Astrocyte of the cerebellum (primary cell): Measurements from ENCODE around the gene ACAN.

Experiments
- DNase-seq: peaks from one replicate; pipeline ENCODE4 v3.0.0-alpha.2; 2011; ENCODE audit warnings: low read depth
- H3K4me3 ChIP-seq: 2 replicates; pipeline ENCODE4 v1.5.1; 2011; ENCODE audit warnings: mild to moderate bottlenecking, low read depth, low read length, moderate library complexity
- in situ Hi-C: cut with HindIII; loops from 2 replicates; pipeline ENCODE4 v1.10.0; 2017; ENCODE audit warnings: low sequenced_read_pairs
- TF ChIP-seq, protein P1 (sequence below): IDR thresholded peaks from 2 replicates; pipeline ENCODE4 v1.5.1; 2012; ENCODE audit warnings: low read length, low read depth, moderate library complexity, mild to moderate bottlenecking; ENCODE audit errors: missing control alignments

Gene ACAN

DNA sequence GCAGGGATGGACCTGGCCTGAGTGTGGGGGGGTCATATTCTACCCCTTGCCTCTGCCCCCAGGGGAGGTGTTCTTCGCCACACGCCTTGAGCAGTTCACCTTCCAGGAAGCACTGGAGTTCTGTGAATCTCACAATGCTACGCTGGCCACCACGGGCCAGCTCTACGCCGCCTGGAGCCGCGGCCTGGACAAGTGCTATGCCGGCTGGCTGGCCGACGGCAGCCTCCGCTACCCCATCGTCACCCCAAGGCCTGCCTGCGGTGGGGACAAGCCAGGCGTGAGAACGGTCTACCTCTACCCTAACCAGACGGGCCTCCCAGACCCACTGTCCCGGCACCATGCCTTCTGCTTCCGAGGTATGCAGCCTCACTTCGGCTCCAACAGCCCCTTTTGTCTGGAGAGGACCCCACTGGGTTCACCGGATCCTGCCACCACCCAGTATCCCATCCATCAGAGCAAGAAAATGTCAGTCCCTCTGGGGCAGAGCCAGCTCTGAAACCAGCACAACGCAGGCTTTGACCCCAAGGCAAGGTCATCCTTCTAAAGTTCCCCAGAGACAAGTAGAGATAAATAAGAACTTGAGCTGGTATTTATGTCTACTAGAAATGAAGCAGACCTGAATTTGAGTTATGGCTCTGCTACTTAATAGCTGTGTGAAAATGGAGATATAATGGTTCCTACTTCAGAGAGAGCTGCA lies 46.3 kb downstream of the ACAN start:
- TF ChIP-seq, protein P1, sequence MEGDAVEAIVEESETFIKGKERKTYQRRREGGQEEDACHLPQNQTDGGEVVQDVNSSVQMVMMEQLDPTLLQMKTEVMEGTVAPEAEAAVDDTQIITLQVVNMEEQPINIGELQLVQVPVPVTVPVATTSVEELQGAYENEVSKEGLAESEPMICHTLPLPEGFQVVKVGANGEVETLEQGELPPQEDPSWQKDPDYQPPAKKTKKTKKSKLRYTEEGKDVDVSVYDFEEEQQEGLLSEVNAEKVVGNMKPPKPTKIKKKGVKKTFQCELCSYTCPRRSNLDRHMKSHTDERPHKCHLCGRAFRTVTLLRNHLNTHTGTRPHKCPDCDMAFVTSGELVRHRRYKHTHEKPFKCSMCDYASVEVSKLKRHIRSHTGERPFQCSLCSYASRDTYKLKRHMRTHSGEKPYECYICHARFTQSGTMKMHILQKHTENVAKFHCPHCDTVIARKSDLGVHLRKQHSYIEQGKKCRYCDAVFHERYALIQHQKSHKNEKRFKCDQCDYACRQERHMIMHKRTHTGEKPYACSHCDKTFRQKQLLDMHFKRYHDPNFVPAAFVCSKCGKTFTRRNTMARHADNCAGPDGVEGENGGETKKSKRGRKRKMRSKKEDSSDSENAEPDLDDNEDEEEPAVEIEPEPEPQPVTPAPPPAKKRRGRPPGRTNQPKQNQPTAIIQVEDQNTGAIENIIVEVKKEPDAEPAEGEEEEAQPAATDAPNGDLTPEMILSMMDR = no peak
- no peak for DNase-seq
- in situ Hi-C loops = no loop called here
- no peak overlapping the region for H3K4me3 ChIP-seq

DNA sequence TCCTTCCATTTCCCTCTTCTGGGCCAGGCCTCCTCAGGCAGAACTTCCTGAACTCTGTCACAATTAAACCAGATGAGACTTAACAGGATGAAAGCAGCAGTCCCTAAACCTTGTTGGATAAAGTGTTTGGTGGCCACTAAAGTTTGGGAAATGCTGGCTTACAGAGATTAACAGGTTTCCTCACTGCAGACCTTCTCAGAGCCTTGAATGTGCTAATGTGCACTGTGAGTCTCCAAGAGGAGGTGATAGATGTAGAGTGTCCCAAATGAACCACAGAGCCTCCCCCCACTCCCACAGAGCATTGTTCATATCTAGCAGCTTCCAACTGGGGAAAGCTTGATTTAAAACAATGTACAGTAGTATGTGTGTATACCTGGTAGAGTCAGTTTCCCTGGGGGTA lies 49.2 kb downstream of the ACAN start:
- no peak for DNase-seq
- TF ChIP-seq, protein P1 = no peak
- in situ Hi-C loops = no loop called here
- H3K4me3 ChIP-seq = no peak overlapping the region

DNA sequence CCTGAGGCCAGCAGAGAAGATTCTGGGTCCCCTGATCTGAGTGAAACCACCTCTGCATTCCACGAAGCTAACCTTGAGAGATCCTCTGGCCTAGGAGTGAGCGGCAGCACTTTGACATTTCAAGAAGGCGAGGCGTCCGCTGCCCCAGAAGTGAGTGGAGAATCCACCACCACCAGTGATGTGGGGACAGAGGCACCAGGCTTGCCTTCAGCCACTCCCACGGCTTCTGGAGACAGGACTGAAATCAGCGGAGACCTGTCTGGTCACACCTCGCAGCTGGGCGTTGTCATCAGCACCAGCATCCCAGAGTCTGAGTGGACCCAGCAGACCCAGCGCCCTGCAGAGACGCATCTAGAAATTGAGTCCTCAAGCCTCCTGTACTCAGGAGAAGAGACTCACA lies 55.7 kb downstream of the ACAN start:
- no peak for DNase-seq
- in situ Hi-C loops = no loop called here
- no peak overlapping the region for H3K4me3 ChIP-seq
- TF ChIP-seq, protein P1 = no peak

DNA sequence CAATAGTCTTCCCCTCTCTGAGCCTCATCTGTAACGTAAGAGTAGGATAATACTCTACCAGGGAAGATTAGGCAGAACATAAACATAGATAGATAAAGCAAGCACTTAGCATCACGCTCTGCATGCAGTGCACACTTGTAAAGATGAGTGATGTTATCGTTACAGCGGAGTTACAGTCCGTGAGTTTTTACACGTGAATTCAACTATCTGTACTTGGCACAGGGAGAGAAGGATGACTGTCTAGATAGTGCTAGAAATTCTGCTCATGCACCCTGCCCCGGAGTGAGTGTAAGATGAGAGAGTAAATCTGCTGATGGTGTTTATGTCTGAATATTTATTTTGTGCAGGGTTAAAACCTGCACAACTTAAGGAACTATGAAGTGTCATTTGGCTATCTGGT lies 56.3 kb downstream of the ACAN start:
- no peak overlapping the region for H3K4me3 ChIP-seq
- in situ Hi-C loops = no loop called here
- TF ChIP-seq, protein P1 = no peak
- no peak for DNase-seq

DNA sequence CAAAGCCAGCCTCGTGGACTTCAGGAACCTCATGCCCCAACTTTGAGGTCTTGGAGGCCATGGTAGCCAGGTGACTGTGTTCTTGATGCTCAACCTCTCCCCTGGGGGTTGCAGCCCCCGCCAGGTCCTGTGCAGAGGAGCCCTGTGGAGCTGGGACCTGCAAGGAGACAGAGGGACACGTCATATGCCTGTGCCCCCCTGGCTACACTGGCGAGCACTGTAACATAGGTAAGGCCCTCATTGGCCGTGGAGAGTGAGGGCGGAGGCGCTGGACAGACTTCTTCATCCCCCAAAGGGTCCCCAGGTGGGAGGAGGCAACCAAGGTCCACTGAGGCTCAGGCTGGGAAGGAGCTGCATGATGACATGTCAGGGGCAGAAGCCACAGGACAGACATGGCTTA lies 57.0 kb downstream of the ACAN start:
- in situ Hi-C loops = no loop called here
- TF ChIP-seq, protein P1 = no peak

DNA sequence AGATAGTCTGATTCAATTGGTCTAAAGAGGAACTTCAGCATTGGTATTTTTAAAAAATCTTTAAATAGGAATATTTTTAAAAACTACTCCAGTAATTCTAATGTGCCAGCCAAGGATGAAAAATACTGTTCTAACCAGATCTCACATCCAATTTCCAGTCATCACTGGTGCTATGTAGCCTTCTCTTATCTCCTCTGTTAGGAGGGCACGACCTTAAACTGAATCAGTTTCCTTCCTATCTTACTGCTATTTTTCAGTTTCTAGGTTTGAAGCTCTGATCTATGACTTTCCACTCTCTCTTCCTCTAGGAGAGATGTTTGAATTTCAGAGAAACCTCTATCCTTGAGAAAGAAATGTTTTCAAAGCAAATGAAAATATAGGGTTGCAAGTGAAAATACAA lies 60.2 kb downstream of the ACAN start:
- no peak overlapping the region for H3K4me3 ChIP-seq
- in situ Hi-C loops = no loop called here
- TF ChIP-seq, protein P1 = no peak
- no peak for DNase-seq

More for the DNA sequence above, 57.0 kb downstream of the ACAN start:
- no peak for DNase-seq
- no peak overlapping the region for H3K4me3 ChIP-seq
